ENCODE measurements around the gene ACTR1A. TPM values are rescaled to one million over a fixed set of nuclear protein-coding genes. Genes with fewer than 3 reads are reported as not detected.
A peak's percentile ranks its signal among the peaks of the same experiment; 100 is the strongest.

Gene ACTR1A
- total and polyA plus RNA-seq, 9 of the 15 experiments (the other 6 are each of a cell fraction or from before 2014, with no cell fraction given) = 36.3 to 77.2 (median 49.6) TPM

- no peak for TF ChIP-seq ZNF444 (CRISPR knock-in tag; IDR thresholded peaks at IDR 0.05)
- no peak for TF ChIP-seq ZNF764 (CRISPR knock-in tag; IDR thresholded peaks at IDR 0.05; ENCODE audit: low read depth)
- no peak for TF ChIP-seq NEUROD1 (IDR thresholded peaks at IDR 0.05; ENCODE audit: borderline replicate concordance, low read depth, low read length, partially characterized antibody)
- no peak for TF ChIP-seq HDGF (IDR thresholded peaks at IDR 0.05)
- TF ChIP-seq BMI1 (IDR thresholded peaks at IDR 0.05; ENCODE audit: low read length) = no peak
Observed at GRCh38 chr10:102549549-102549948, 47.0 kb upstream of the ACTR1A start (continued).

GRCh38 chr10:102546606-102547320 lies 44.3 kb upstream of the ACTR1A start:
- no peak overlapping the region for H3K27ac ChIP-seq (ENCODE audit: extremely low read depth, low read depth, low read length)
- ChIA-PET POLR2A (interaction anchor here (1.8 kb wide), 1 partner anchor 32 kb away, joined by 3 read pairs; no protein-coding TSS in a partner anchor), CTCF (ENCODE audit: low intra/inter-chr PET ratio) (no interaction called here)
- no peak overlapping the region for H3K4me3 ChIP-seq
- no peaks in the 10 kb centered on the region for H3K9me3 ChIP-seq (replicated peaks; ENCODE audit: control insufficient read depth, insufficient read depth, low read depth, low read length)
- DNase-seq (ENCODE audit: extremely low read depth in 1 of 4, low spot score in 3 of 4) (no peak), FAIRE-seq (no peak), ATAC-seq (no peak)
- peaks cover 4 to 5% of the 10 kb centered on the region in 2 experiments; a peak in 3 of 5 replicates for H3K4me1 ChIP-seq (replicated peaks in 1 of 2; ENCODE audit: control insufficient read depth in 2 of 2, insufficient read depth in 2 of 2, low read length in 2 of 2)
- H3K9ac ChIP-seq (ENCODE audit: insufficient read depth in 1 of 2, low read depth in 2 of 2, low read length in 2 of 2) = peak overlapping the region in 1 of 2 experiments; percentile 35; a peak in 1 of 4 replicates
- H3K36me3 ChIP-seq (ENCODE audit: control insufficient read depth, insufficient read depth, low read length) = no peaks in the 10 kb centered on the region
- no peaks in the 10 kb centered on the region for H4K20me1 ChIP-seq (replicated peaks; ENCODE audit: control insufficient read depth, insufficient read depth, low read length)
- BruUV-seq (replicated peaks) = no TSS peak
- no peak overlapping the region for H2AFZ ChIP-seq (ENCODE audit: low read depth, low read length)
- in situ Hi-C loops (cut with MboI) = no loop called here
- WGBS (ENCODE audit: insufficient coverage, low coverage, missing lambda C conversion rate) = 46% methylated on average over 12 of the region's 12 CpGs
- no peaks in the 10 kb centered on the region for H3K79me2 ChIP-seq (ENCODE audit: control insufficient read depth, insufficient read depth, low read length)
- no peak overlapping the region for H3K4me2 ChIP-seq (ENCODE audit: insufficient read depth, low read length)
- no peaks in the 10 kb centered on the region for H3K9me1 ChIP-seq (ENCODE audit: control insufficient read depth, insufficient read depth, low read length)
- H3K27me3 ChIP-seq (ENCODE audit: control insufficient read depth in 2 of 2, insufficient read depth in 2 of 2, low read length in 2 of 2) = no peaks in the 10 kb centered on the region
- intact Hi-C loops (cut with micrococcal nuclease) = no loop called here
- TF ChIP-seq MAFF (IDR thresholded peaks at IDR 0.05; ENCODE audit: low read length) (no peak), SRF (CRISPR knock-in tag; IDR thresholded peaks at IDR 0.05) (no peak), STAT5B (CRISPR knock-in tag; IDR thresholded peaks at IDR 0.05) (no peak), PCBP2 (IDR thresholded peaks at IDR 0.05; ENCODE audit: low read depth, low read length, poor library complexity, severe bottlenecking) (no peak), XRCC5 (IDR thresholded peaks at IDR 0.05; ENCODE audit: low read depth, low read length) (no peak), EWSR1 (IDR thresholded peaks at IDR 0.05; ENCODE audit: borderline replicate concordance, low read depth, partially characterized antibody) (no peak), DPF2 (IDR thresholded peaks at IDR 0.05) (no peak), ZNF507 (tag; conservative IDR thresholded peaks at IDR 0.05) (no peak), ZNF407 (IDR thresholded peaks at IDR 0.05; ENCODE audit: low read depth) (no peak), MCM3 (IDR thresholded peaks at IDR 0.05) (no peak)
